ENCODE results near the gene RBM4.
A peak's percentile ranks its signal among the peaks of the same experiment; 100 is the strongest.

RBM4 gene

GRCh38 chr11:66688561-66689534, 50.3 kb downstream of the RBM4 start:
- DNase-seq (ENCODE audit: low read depth in 2 of 2) = no peak

- DNase-seq (ENCODE audit: low read depth in 2 of 2) = no peak
These were observed 51.4 kb downstream of the RBM4 start for GRCh38 chr11:66689661-66690590.

GRCh38 chr11:66691311-66691980, 52.9 kb downstream of the RBM4 start:
- DNase-seq (ENCODE audit: low read depth in 2 of 2) = no peak

- DNase-seq (ENCODE audit: low read depth in 2 of 2) = no peak
These were observed 53.9 kb downstream of the RBM4 start for GRCh38 chr11:66692446-66692845.

GRCh38 chr11:66692871-66693331, 54.4 kb downstream of the RBM4 start:
- DNase-seq (ENCODE audit: low read depth in 2 of 2) = no peak

GRCh38 chr11:66693356-66694055, 55.0 kb downstream of the RBM4 start:
- no peak for DNase-seq (ENCODE audit: low read depth in 2 of 2)

- DNase-seq (ENCODE audit: low read depth in 2 of 2) = no peak
These were observed 55.5 kb downstream of the RBM4 start for GRCh38 chr11:66694056-66694410.

GRCh38 chr11:66694732-66695207, 56.3 kb downstream of the RBM4 start:
- peak; percentile 89 to 90 for DNase-seq (ENCODE audit: low read depth in 2 of 2)
